GM19468 (cell line): ENCODE measurements around the gene NSDHL.

ENCODE experiments used
- ATAC-seq: cut with Tn5 transposase; IDR thresholded peaks from one replicate; pipeline ENCODE4 v1.9.1; 2021; ENCODE audit warnings: mild to moderate bottlenecking, moderate library complexity, moderate number of reproducible peaks; ENCODE audit not compliant: unreplicated experiment; ENCODE audit errors: extremely low read depth

NSDHL gene

DNA sequence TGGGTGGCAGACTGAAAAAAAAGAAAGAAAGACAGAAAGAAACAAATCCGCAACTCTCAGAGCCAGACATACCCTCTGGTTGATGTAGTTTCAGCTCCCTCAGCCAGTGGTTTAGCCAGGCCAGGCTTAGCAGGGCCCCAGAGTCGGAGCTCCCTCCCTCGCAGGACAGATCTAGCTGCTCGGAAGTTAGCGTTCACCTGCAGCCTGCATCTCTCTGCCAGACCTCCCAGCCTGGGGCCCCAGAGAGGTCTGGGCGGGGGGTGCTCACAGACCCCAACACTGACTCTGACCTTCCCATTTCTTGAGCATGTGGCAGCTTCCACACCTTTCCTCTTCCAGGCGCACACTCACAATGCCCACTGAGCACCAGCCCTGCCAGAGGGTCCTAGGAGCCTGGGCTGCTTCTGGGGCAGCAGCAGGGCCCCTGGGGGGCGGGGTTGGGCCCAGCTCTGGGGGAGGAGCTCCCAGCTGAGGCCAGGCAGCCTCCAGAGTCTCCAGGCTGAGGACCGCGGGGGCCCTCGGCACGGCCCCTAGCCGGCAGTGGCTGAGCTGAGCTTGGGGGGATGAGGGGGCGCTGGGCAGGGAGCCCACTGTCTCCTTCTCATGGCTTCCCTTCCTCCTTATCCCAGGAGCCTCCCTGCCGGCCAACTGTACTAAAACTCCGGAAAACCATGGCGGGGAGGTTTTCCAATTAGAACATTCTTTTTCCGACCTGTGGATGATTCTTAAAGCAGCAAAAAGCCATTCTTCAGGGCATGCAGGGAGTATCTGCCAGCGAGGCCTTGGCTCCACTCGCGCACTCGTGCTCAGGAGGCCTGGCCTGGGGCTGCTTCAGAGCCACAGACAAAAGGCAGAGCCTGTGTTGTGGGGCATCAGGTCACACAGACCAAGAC, 62.4 kb downstream of the NSDHL start:
- ATAC-seq = no peak

DNA sequence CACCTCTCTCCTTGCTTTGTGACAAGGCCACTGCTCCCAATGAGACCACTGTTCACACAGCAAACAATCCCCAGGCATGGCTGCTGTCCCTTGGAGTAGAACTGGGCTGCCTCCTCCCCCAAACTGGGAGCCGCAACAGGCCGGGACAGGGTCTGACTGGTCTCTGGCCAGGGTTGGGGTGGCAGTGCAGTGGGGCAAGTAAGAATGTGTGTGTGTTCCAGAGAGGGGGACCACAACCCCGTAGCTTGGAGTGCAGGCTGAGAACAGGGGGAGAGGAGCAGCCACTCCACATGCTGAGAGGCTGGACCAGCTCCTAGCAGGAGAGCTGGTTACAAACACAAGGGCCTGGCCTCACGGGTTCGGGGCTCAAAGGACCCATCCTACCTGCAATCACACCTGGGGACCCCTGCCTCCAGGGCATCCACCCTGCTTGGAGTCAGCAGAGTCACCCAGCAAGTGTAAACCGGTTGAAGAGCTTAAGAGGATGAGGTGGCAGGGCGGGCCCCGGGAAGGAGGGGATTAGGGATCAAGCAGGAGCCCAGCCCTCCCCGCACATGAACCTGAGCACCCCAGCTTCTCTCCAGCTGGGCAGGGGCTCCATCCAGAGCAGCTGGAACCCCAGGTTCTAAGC, 63.2 kb downstream of the NSDHL start:
- ATAC-seq = no peak

DNA sequence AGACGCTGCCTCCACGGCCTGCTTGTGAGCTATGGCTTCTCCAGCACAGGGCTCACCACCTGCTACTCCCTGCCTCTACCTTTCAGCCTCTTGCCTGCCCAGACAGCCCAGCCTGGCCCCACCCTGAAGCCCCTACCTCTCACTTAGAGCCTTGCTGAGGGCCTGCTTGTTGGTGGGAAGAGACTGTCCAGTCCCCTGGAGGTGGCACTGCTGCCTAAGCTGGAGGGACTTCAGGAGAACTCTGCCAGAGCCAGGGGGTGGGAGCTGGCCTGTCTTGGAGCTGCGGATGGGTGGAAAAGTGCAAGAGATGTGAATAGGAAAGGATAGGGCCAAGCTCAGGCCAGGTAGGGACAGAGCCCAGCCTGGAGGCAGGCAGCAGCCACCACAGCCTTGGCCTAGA, 64.3 kb downstream of the NSDHL start:
- ATAC-seq = no peak

DNA sequence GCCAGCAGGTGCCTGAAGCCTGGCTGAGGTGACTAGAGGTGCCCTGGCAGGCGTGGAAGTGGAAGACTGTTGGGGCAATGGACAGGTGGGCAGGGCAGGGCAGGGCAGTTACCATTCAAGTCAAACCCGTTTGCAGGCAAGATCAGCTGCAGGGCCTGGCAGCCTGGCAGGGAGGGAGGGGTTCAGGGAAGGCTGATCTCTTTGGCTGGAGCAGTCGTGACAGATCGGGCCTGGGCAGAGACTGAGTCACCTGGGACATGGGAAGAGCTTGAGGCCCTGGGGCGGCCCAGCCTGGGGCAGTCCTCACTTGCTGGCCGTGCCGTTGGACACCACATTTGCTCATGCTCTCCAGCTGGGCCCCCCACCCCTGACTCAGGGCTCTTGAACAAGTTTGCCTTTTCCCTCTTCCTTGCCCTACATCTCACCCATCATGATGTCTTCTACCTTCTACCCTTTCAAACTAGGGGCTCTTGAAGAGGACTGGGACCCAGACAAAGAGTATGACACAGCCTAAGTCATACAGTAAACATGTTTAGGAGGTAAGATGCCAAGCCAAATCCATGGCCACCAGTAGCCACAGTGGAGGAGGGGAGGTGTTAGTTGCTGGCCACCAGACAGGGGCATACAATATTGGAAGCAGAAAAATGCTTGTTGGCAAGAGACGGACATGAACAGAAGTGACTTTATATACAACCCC, 65.0 kb downstream of the NSDHL start:
- no peak for ATAC-seq

DNA sequence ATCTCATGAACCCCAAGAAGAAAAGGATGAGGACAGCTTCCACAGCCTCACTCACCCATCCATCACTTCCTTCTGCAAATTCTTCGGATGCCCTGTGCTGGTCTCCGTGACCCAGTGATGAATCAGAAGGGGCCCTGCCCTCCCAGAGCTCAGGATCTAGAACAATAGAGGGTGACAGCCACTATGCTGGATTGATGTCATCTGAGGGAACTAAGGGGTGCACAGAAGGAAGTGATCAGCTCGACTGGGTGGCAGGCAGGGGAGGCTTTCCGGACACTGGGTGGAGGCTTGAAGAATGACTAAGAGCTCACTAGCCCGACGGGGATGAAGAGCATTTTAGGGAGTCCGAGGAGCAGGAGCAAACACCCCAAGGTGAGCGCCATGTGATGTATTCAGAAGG, 65.6 kb downstream of the NSDHL start:
- no peak for ATAC-seq

DNA sequence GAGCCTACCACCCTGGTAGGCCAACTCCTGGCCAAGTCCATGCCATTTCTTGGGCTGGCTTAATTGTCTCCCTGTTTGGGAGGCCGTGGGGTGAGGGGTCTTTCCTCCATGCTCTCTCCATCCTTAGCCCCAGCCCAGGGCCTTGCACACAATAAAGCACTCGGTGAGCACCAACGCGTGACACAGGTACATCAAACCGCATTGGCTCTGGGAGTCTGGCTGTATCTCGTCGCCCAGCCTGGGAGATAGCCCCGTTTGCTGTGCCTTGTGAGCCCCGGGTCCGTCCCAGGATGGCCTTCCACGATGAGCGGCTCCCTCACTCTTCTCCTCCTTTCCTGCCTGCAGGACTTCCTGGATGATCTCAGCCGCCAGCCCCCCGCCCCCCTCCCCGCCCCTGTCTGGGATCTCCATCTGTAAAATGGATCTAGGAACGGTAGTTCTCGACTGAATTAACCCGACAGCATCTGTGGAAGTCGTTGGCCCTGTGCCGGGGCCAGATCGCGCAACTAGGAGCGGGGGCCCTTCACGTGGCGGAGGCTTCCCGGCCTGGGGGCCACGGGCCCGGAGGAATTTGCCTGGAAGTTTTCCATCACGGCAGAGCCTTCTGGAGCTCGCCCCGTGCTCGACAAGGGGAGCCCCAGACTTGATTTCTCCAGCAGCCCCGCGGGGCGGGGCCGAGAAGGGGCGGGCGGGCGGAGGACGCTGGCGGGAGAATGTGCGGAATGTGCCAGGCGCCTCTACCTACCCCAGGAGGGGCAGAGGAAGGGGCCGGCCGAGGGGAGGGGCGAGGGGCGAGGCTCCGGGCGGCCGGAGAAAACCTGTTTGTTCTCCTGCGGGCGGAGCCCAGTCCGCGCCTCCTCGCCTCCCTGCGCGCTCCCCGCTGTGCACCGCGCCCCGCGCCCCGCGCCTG, 66.6 kb downstream of the NSDHL start, which contains the start of gene ZNF185:
Gene ZNF185 (plus strand): TSS at position 846 of the 910 bp plus-strand sequence. CDS start 16,423 bp downstream, outside the sequence.
- no peak for ATAC-seq

DNA sequence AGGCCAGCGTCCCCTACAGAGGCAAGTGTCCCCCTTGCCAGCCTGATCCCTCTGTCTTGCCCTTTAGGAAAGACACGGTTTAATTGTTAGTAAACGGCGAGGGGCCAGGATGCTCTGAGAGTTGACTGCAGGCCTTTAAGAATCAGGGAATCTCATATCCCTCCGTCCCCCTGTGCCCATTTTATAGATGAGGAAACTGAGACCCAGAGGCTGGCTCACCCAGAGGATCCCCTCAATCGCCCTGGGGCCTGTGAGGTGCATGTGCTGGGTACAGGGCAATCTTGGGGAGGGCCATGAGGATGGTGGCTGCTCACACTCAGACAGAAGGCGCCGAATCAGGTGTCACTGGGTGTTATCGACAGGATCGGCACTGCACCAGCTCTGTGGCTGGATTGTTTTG, 67.6 kb downstream of the NSDHL start:
- ATAC-seq = no peak

DNA sequence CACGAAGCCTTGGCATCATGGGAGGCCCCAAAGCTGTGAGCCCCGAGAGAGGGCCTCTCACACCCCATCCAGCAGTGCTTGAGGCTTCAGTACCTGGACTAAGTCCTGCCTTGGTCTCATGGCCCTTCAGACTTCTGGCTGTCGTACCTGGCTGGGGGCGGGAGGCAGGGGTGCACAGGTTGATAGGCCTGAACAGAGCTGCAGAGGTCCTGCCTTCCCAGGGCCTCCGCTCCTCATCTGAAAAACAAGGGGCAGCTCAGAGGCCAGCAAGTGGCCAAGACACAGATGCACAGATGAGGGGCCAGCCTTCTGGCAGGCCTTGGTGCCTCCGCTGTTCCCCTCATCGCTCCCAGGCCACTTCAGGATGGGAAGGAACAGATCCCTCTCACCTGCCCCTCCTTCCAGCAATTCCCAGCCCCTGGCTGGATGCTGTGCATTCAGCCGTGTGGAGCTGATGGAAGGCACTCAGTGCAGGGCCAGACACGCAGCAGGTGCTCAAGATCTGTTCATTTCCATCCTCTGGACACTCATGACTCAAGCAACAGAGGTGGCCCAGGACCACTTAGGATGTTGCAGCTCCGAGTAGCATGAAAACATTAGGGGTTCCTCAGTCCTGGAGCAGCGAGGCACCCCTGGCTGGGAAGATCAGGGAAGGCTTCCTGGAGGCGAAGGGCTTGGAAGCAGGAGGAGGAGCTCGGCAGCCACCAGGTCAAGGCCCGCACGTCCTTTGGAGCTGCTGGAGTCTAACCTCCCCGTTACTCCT, 68.4 kb downstream of the NSDHL start:
- no peak for ATAC-seq

DNA sequence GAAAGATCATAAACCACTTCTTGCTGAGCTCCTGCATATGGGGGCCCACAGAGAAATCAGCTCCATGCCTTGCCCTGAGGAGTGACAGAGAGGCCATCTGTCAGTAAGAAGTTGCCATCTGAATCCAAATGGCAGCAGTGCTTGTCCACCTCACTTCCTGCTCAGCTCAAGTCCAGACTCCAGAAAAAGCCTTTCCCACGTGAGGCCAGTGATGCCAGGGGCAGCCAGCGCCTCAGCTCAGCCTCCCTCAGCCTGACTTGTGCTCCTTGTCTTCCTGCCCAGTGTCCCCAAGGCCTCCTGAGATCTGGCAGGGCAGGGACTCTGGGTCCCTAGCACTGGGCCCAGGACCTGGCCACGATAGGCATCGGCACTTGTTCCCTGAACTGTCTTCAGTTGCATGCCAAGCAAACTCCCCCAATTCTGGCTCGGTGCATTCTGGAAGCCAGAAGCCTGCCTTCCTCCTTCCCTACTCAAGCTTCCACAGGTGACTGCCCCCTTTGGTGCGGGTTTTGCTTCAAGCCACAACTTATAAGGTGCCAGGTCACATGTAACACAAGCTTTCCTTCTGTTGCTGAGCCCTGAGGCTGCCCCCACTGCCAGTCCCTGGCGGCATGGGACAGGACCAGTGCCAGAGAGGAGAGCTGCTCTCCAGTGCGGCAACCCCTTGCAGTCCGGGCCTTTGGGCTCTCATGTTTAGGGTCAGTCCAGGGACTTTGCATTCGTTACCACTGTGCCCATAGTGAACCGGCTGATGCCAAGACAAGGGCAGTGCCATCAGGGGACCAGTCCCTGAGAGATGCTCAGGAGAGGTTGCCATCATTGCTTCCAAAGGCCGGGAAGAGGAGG, 69.2 kb downstream of the NSDHL start:
- no peak for ATAC-seq

DNA sequence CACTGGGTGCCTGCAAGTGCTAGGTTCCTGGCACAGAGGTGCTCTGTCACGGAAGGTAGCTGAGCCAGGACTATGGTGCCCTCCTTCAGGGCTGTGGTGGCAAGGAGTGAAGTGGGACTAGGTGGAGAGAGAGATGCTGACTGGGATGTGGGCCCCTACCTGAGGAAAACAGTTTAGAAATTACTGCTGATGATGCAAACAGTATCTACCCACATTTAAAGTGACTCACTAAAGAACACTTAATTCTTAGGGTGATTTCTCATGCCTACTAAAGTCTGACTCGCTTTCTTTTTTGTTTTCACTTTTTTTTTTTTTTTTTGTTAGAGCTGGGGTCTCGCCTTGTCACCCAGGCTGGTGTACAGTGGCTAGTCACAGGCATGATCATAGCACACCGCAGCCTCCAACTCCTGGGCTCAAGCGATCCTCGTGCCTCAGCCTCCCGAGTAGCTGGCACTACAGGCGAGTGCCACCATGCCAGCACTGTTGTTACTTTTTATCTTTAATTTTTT, 70.1 kb downstream of the NSDHL start:
- ATAC-seq = no peak

DNA sequence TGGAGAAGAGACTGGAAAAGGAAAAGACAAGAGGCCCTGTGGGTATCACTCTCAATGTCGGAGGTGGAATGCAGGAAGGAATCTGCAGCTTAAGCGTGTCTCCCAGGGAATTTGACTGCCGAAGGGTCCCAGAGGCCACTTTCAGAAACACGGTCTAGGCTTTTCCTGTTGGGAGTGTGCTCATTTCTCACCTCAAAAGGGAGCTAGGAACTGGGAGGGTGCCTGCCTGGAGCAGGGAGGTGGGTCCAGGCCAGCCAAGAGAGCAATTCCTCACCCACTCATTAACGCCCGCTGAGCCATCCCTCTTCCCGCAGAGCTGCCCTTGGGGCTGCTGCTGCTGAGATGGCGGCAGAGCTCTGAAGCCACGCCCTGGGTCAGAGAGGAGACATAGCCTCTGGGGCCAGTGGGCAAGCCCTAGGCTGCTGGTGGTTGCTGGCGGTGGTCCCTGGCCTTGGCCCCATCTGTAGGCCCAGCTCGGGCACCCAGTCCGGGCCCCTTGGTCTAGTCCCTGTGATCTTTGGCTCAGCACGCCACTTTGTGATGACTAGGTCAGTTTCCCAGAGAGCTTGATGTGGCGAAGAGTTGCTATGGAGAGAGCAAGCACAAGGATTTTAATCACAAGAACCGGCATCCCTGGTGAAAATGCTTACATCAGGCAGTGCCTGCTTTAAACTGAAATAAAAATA, 71.1 kb downstream of the NSDHL start:
- ATAC-seq = no peak

DNA sequence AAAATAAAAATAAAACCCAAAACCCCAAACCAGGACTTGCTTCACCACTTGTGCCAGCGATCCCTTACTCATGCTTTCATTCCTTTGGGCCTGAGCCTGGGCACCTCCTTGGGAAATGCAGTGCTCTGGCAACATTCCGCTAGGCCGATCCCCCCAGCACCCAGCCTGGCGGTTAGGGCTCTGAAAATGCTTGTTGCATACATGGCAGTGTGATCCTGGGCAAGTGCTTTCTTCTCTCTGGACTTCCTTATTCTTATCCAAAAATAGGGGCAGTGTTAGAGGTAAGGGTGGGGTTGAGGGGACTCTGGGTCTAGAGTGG, 71.6 kb downstream of the NSDHL start:
- ATAC-seq = no peak

DNA sequence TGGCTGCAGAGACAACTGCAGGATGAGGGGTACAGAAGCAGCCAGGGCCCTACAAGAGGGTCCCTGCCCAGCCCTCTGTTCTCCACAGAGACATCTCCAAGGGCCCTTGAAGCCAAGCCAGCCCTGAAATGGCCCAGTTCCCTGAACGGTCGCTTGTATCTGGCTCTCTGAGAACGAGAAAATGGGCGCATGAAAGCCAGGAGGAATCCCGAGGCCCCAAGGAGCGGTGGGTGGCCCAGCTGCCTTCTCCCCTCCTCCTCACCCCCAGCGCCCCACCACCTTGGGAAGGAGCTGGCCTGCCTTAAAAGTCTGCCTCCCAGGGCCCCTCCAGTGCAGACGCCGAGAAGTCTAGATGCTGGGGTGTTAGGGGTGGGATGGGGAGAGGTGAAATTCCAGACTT, 72.7 kb downstream of the NSDHL start:
- ATAC-seq = no peak

DNA sequence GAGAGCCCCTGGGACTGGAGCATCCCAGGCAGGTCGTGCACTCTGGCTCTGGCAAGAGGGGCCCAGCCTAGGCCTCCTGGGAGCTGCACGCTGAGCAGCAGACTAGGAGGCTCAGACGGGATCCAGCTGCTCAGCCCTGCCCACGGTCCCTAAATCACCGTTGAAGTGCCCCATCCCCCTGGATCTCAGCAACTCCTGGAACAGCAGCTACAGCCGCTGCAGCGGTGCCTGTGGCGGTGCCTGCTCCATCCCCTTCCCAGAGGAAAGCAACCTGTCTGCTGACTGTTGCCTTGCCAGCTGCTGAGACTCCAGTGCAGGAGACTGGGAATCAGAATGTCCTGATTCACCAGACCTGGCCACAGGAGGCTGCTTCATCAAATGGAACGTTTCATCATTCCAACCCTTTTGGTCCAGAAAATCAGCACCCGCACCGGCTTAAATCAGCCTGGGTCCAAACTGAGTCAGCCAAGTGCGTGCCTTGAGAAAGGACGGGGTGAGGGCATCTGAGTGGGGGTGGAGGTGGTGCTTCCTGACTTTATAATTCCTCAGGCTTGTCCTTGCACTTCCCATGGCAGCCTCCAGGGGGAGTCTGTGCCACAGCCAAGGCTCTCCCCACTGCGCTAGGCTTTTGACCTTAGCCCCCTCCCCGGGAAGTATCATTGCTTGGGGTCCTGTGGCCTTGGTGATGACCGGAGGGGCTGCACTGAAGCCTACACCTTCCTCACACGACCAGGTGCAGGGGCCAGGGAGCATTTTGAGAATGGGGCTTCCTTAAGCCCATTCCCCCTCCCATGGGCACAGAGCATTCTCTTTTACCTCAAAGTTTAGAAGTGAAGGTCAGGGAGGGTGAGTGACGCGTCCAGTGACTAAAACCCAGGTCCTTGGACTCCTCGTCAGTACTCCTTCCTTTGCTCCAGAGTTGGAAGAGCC, 73.6 kb downstream of the NSDHL start:
- no peak for ATAC-seq

DNA sequence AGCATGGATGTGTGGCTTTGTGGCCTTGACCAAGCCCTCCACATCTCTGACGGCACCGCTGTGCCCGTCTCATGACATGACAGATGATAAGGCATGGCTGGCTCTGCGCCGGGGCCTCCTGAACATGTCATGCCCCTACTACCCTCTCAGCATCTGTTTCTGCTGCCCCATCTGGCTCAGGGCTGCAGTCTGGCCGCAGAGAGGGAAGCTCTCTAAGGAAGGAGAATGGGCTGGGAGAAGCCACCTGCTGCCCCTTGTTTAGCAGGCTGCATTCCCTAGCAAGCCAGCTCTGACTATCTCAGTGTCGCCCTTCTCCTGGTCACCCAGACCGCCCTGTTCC, 74.2 kb downstream of the NSDHL start:
- no peak for ATAC-seq

DNA sequence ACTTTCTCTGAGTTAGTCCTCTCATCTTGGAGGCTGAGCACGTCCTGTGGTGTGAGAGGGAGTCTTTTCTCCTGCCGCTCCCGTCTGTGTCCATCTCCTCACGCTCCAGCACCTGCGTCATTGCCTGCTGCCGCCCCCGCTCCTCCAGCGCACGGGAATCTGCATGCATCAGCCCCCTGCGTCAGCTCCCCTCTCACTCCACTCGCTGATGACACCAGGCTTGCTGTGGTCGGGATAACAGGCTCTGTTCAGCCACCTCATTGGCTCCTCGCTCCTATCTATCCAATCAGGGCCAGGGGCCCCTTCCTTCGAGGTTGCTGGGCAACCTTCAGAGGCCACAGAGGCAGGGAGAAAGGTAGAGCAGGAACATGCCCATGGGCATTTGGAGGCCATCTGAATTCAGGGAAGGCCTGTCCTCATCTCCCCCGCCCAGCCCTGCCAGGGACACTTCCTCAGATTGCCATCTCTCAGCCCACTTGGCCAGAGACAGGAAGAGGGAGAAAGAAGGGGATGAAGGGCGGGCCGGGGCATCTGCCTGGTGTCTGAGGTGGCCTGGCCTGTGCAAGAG, 76.3 kb downstream of the NSDHL start:
- no peak for ATAC-seq

DNA sequence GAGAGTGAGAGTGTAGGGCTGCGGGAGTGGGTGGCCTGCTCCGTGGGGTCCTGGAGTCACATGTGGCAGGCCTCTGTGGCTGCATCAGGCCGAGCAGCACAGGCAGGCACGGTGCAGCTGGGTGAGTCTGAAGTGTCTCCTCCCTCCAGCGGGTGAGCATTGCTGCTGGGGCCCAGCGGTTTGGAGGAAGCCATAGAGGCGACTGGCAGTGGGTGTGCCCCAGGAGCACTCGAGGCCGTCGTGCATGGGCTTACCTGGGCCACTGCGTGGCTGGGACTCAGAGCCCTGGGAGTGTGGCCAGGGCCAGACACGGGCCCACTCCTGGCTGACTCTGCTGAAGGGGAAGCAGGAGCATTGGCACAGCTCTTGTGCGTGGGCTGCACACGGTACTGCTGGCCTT, 77.6 kb downstream of the NSDHL start:
- ATAC-seq = no peak
